A549 (cell line): ENCODE measurements around the gene NOS3.

ENCODE experiments used
- BHLHE40 ChIP-seq: IDR thresholded peaks from 2 replicates; pipeline ENCODE4 v1.6.1; 2012; ENCODE audit warnings: low read depth, low read length, inconsistent platforms
- CTCF ChIP-seq: fragments of >200 bp; sonication (Bioruptor Twin); formaldehyde crosslinking; IDR thresholded peaks from 3 replicates; pipeline ENCODE4 v1.5.1; 2016
- EP300 ChIP-seq, 2 experiments: fragments of >200 bp; sonication (Bioruptor Twin); formaldehyde crosslinking; IDR thresholded peaks; 2 replicates in 1 of 2; 3 replicates in 1 of 2; pipeline ENCODE4 v1.6.1; 2016 to 2017
- ESRRA ChIP-seq: fragments of 150-350 bp; IDR thresholded peaks from 2 replicates; pipeline ENCODE4 v1.6.1; 2014; ENCODE audit warnings: mild to moderate bottlenecking, low read length, borderline replicate concordance
- FOSL2 ChIP-seq, 2 experiments: fragments of 450-650 bp in 1 of 2; fragments of >200 bp in 1 of 2; sonication (Bioruptor Twin) in 1 of 2; formaldehyde crosslinking; IDR thresholded peaks; 2 replicates each; pipeline versions ENCODE4 v1.5.0 to v1.6.1; 2016 to 2020; ENCODE audit warnings: mild to moderate bottlenecking in 1 of 2, moderate library complexity in 1 of 2
- JUN ChIP-seq, 2 experiments: fragments of >200 bp; sonication (Bioruptor Twin); formaldehyde crosslinking; IDR thresholded peaks; 2 replicates in 1 of 2; 3 replicates in 1 of 2; pipeline ENCODE4 v1.6.1; 2016 to 2017
- KDM5A ChIP-seq: fragments of 200-600 bp; sonication (generic); IDR thresholded peaks from 2 replicates; pipeline ENCODE4 v1.6.1; 2016; ENCODE audit warnings: antibody characterized with exemption, mild to moderate bottlenecking
- MYC ChIP-seq: IDR thresholded peaks from 2 replicates; pipeline ENCODE4 v1.6.1; 2012; ENCODE audit warnings: mild to moderate bottlenecking, inconsistent platforms, low read length, improper control_type of control experiment, borderline replicate concordance
- RARB ChIP-seq: fragments of 250-450 bp; sonication (Bioruptor Pico); IDR thresholded peaks from 2 replicates; pipeline ENCODE4 v1.8.0; 2021; ENCODE audit warnings: mild to moderate bottlenecking, moderate library complexity
- REST ChIP-seq: fragments of 200-600 bp; sonication (generic); IDR thresholded peaks from 2 replicates; pipeline ENCODE4 v1.6.1; 2016; ENCODE audit warnings: antibody characterized with exemption, mild to moderate bottlenecking, moderate library complexity
- ZFP36 ChIP-seq: fragments of 450-650 bp; IDR thresholded peaks from 2 replicates; pipeline ENCODE4 v1.6.1; 2014; ENCODE audit warnings: borderline replicate concordance; ENCODE audit not compliant: partially characterized antibody

- TF ChIP-seq FOSL2 (IDR thresholded peaks at IDR 0.05) (no peak), FOSL2 (CRISPR knock-in tag; IDR thresholded peaks at IDR 0.05) (no peak), CTCF (no peak), ESRRA (no peak), MYC (no peak), ZFP36 (no peak), RARB (CRISPR knock-in tag) (no peak), REST (no peak), JUN (IDR thresholded peaks at IDR 0.05) (no peak), EP300 (IDR thresholded peaks at IDR 0.05) (no peak), KDM5A (no peak), BHLHE40 (no peak)
These were observed 29.4 kb downstream of the NOS3 start for GRCh38 chr7:151020231-151020630.
